Effector memory CD4-positive, alpha-beta T cell (primary cell): ENCODE data around the gene RNF225.
"Not testable (repeated sequence)": the region's sequence is repeated elsewhere in the genome, so short reads cannot be mapped to it uniquely, and the experiment has no call there.

ENCODE experiments used
- DNase-seq, 3 donors: peaks; one replicate each; pipeline ENCODE4 v3.0.0-alpha.2; 2020
- H3K27ac ChIP-seq: 2 replicates; pipeline ENCODE4 v1.7.0; 2013; ENCODE audit warnings: mild to moderate bottlenecking, low read length, moderate library complexity; ENCODE audit not compliant: insufficient read depth, poor library complexity, severe bottlenecking
- H3K27me3 ChIP-seq: replicated peaks from 2 replicates; pipeline ENCODE4 v1.7.0; 2013; ENCODE audit warnings: mild to moderate bottlenecking, low read length; ENCODE audit not compliant: insufficient read depth, control insufficient read depth, poor library complexity, severe bottlenecking
- H3K36me3 ChIP-seq: 2 replicates; pipeline ENCODE4 v1.7.0; 2013; ENCODE audit warnings: mild to moderate bottlenecking, low read length, moderate library complexity; ENCODE audit not compliant: control insufficient read depth, insufficient read depth
- H3K4me1 ChIP-seq: 2 replicates; pipeline ENCODE4 v1.7.0; 2013; ENCODE audit warnings: low read length, mild to moderate bottlenecking; ENCODE audit not compliant: control insufficient read depth, insufficient read depth, poor library complexity, severe bottlenecking
- H3K4me3 ChIP-seq: 2 replicates; pipeline ENCODE4 v1.7.0; 2013; ENCODE audit warnings: low read length, low read depth, mild to moderate bottlenecking; ENCODE audit not compliant: insufficient read depth, poor library complexity, severe bottlenecking
- H3K9me3 ChIP-seq: 2 replicates; pipeline ENCODE4 v1.7.0; 2013; ENCODE audit warnings: mild to moderate bottlenecking, low read length, moderate library complexity; ENCODE audit not compliant: control insufficient read depth

Gene RNF225

GRCh38 chr19:58399903-58400302, 4.4 kb downstream of the RNF225 start:
- H3K4me3 ChIP-seq = no peak overlapping the region

GRCh38 chr19:58400316-58400915, 5.0 kb downstream of the RNF225 start:
- Histone ChIP-seq H3K27ac (no peak overlapping the region), H3K36me3 (no peaks in the 10 kb centered on the region), H3K4me1 (peaks cover 12% of the 10 kb centered on the region), H3K4me3 (peak overlapping the region; percentile 29), H3K27me3 (peaks cover 4% of the 10 kb centered on the region), H3K9me3 (no peaks in the 10 kb centered on the region)
- no peak for DNase-seq

More at GRCh38 chr19:58399903-58400302, 4.4 kb downstream of the RNF225 start:
- Histone ChIP-seq H3K9me3 (no peaks in the 10 kb centered on the region), H3K4me1 (peaks cover 12% of the 10 kb centered on the region), H3K27ac (no peak overlapping the region), H3K27me3 (peaks cover 4% of the 10 kb centered on the region), H3K36me3 (peaks cover 3% of the 10 kb centered on the region)
- no peak for DNase-seq

GRCh38 chr19:58400916-58401839, 5.7 kb downstream of the RNF225 start:
- no peaks in the 10 kb centered on the region for H3K36me3 ChIP-seq
- H3K27me3 ChIP-seq = no peaks in the 10 kb centered on the region
- DNase-seq = peak; percentile 99
- no peaks in the 10 kb centered on the region for H3K9me3 ChIP-seq
- peak overlapping the region; percentile 65 for H3K4me3 ChIP-seq
- peak overlapping the region; percentile 86 for H3K27ac ChIP-seq
- H3K4me1 ChIP-seq = peaks cover 12% of the 10 kb centered on the region

GRCh38 chr19:58401840-58402421, 6.5 kb downstream of the RNF225 start:
- H3K36me3 ChIP-seq = no peaks in the 10 kb centered on the region
- H3K4me1 ChIP-seq = peaks cover 9% of the 10 kb centered on the region
- no peaks in the 10 kb centered on the region for H3K27me3 ChIP-seq
- peak overlapping the region; percentile 65 for H3K4me3 ChIP-seq
- H3K9me3 ChIP-seq = no peaks in the 10 kb centered on the region
- no peak for DNase-seq
- peak overlapping the region; percentile 86 for H3K27ac ChIP-seq

- H3K27ac ChIP-seq, H3K4me3 ChIP-seq, H3K27me3 ChIP-seq, H3K36me3 ChIP-seq, H3K9me3 ChIP-seq, DNase-seq: not testable (repeated sequence)
- peaks cover 19% of the 10 kb centered on the region for H3K4me1 ChIP-seq
These were observed 8.5 kb downstream of the RNF225 start for GRCh38 chr19:58403920-58404478.

- no peaks in the 10 kb centered on the region for H3K27me3 ChIP-seq
- DNase-seq = no peak
- H3K36me3 ChIP-seq = no peaks in the 10 kb centered on the region
- peak overlapping the region; percentile 86 for H3K27ac ChIP-seq
- H3K4me1 ChIP-seq = peaks cover 17% of the 10 kb centered on the region
- no peaks in the 10 kb centered on the region for H3K9me3 ChIP-seq
- H3K4me3 ChIP-seq = no peak overlapping the region
These were observed 11.6 kb downstream of the RNF225 start for GRCh38 chr19:58406818-58407657.

- Histone ChIP-seq H3K9me3 (no peaks in the 10 kb centered on the region), H3K27ac (peak overlapping the region; percentile 86), H3K4me1 (peaks cover 17% of the 10 kb centered on the region), H3K4me3 (peak overlapping the region; percentile 90), H3K36me3 (no peaks in the 10 kb centered on the region), H3K27me3 (no peaks in the 10 kb centered on the region)
- DNase-seq = no peak
These were observed 12.2 kb downstream of the RNF225 start for GRCh38 chr19:58407658-58408151.

- Histone ChIP-seq H3K9me3 (no peaks in the 10 kb centered on the region), H3K4me3 (peak within 1 kb of the TSS; percentile 90), H3K27ac (peak within 1 kb of the TSS; percentile 86), H3K4me1 (peaks cover 17% of the 10 kb centered on the region), H3K27me3 (no peaks in the 10 kb centered on the region), H3K36me3 (no peaks in the 10 kb centered on the region)
- DNase-seq = peak; percentile 86 to 91 (median 90)
These were observed 12.9 kb downstream of the RNF225 start, which contains the start of gene ZNF584 for GRCh38 chr19:58408152-58409009. TSS of gene ZNF584 (plus strand) at chr19:58408649. CDS start at chr19:58409148, 499 bp downstream.
